Inflammatory macrophage treated with lipopolysaccharide for 1 hour (primary cell): ENCODE results near the gene ATP2A2.

ENCODE experiments used
- DNase-seq, 2 donors: peaks; one replicate each; pipeline ENCODE4 v3.0.0-alpha.2; 2020 to 2022

Gene ATP2A2

GRCh38 chr12:110343736-110344555 is 62.9 kb downstream of the ATP2A2 start:
- peak; percentile 33 to 64 for DNase-seq

- no peak for DNase-seq
Observed at GRCh38 chr12:110344657-110345056, 63.6 kb downstream of the ATP2A2 start.

DNA sequence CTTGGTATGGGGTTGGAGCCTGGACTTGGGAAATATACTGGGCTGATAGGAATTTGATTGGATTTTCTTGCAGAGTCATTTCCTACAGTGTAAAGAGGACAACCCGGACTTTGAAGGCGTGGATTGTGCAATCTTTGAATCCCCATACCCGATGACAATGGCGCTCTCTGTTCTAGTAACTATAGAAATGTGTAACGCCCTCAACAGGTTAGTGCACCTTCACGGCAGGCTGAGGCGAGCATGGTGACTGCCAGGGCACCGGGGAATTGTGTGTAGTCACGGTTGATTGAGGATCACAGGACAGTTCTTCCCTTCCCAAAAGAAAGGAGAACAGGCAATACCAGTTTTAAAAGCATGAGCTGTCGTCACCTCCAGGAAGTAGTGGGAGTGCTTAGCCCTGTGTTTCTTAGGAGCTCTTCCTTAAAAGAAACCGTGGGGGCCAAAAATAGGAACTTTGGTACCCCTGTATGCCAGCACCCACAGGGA is 64.2 kb downstream of the ATP2A2 start:
- DNase-seq: peak; percentile 90 to 99

DNA sequence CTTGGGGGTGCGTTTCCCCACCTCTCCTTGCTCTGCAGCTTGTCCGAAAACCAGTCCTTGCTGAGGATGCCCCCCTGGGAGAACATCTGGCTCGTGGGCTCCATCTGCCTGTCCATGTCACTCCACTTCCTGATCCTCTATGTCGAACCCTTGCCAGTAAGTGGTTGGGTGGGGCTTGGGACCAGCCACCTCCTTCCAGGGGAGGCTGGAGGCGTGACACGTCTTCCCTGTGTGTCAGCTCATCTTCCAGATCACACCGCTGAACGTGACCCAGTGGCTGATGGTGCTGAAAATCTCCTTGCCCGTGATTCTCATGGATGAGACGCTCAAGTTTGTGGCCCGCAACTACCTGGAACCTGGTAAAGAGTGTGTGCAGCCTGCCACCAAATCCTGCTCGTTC is 64.9 kb downstream of the ATP2A2 start:
- no peak for DNase-seq

DNA sequence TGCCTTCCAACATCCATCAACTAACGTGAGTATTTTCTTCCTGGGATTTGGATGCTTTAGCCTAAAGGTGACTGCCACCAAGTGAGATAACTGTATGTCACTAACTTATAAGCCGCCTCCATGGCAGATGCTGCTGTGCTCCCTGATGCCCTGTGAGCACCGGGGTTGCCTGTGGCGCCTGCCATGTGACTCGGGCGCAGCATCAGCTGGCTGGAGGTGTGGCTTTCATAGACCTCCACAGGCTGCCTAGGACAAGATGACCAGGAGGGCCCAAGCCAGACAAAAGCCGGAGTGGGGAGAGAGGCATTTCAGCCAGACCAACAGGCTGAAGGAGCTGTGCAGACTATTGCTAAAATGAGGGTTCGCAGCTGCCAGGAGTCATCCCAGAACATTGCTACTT is 66.7 kb downstream of the ATP2A2 start:
- DNase-seq: no peak

DNA sequence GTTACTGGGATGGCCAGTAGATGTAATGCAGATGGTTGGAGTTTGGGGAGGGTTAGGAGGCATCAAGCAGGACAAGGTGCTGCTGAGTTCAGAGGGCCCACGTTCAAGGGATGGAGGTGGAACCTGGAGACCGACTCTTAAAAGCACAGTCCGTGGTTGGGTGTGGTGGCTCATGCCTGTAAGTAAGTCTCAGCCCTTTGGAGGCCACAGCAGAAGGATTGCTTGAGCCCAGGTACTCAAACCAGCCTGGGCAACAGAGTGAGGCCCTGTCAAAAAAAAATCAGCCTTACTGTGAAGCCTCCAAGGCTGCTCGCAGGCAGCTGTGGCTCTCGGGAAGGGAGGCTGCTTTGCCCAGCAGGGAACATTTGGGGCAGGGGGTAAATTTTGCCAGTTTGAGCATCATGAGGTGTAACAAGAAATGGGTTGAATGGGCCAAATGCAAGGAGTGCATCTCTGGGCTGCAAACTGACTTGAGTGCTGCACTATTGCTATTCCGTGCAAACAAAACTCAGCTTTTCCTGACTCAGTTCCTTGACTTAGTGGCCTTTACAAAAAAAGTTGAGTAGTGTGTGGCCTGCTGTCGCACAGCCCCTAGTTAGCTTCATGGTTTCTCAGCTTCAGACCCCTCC is 67.5 kb downstream of the ATP2A2 start:
- no peak for DNase-seq

- no peak for DNase-seq
Observed at GRCh38 chr12:110349096-110349495, 68.0 kb downstream of the ATP2A2 start.

- DNase-seq: peak; percentile 80 to 97
Observed at GRCh38 chr12:110349514-110350151, 68.6 kb downstream of the ATP2A2 start.

- DNase-seq: no peak
Observed at GRCh38 chr12:110351119-110351518, 70.1 kb downstream of the ATP2A2 start.

- DNase-seq: no peak
Observed at GRCh38 chr12:110352401-110352800, 71.4 kb downstream of the ATP2A2 start.

DNA sequence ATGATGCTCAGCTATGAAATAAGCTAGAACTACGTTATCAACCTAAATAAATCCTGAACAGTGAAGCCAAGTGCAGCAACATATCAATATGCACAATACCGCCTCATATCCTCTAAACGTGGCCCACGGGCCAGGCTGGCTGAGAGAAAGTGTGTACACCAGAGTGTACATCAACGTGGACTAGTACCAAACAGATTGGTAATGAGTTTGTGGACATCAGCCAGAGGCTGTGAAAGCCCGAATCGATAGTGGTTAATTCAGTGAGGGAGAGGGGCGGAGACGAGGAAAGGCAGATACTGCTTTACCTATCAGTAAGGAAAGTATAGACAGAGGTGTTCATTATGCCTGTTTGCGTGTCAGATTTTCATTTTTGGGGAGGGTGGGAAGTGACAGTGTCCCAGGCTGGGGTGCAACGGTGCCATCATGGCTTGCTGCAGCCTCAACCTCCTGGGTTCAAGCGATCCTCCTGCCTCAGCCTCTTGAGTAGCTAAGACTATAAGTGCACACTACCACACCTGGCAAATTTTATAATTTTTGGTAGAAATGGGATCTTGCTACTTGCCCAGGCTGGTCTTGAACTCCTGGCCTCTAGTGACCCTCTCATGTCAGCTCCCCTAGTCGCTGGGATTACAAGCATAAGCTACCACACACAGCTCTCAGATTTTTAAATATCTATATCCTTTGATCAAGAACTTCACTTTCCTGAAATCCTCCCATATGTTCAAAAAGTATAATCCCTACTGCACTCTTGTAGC is 72.3 kb downstream of the ATP2A2 start:
- no peak for DNase-seq

GRCh38 chr12:110354172-110354780 is 73.2 kb downstream of the ATP2A2 start:
- peak; percentile 40 to 60 for DNase-seq

- no peak for DNase-seq
Observed at GRCh38 chr12:110355073-110355472, 74.0 kb downstream of the ATP2A2 start.

GRCh38 chr12:110358384-110359097 is 77.5 kb downstream of the ATP2A2 start:
- DNase-seq: peak; percentile 51 to 59

DNA sequence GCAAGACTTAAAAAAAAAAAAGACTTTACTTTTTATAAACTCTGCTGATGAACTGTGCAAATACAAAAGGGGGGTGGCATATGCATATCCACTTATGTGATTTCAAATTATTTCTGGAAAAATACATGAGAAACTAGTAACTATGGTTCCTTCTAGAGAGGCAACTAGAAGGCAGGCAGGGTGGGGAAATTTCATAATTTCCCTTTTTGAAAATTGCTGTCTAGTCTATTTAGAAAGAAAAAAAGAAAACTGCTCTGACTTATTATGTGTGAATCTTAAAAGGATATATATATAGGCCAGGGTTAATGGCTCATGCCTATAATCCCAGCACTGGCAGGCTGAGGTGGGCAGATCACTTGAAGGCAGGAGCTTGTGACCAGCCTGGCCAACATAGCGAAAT is 80.2 kb downstream of the ATP2A2 start:
- peak; percentile 81 to 84 for DNase-seq

DNA sequence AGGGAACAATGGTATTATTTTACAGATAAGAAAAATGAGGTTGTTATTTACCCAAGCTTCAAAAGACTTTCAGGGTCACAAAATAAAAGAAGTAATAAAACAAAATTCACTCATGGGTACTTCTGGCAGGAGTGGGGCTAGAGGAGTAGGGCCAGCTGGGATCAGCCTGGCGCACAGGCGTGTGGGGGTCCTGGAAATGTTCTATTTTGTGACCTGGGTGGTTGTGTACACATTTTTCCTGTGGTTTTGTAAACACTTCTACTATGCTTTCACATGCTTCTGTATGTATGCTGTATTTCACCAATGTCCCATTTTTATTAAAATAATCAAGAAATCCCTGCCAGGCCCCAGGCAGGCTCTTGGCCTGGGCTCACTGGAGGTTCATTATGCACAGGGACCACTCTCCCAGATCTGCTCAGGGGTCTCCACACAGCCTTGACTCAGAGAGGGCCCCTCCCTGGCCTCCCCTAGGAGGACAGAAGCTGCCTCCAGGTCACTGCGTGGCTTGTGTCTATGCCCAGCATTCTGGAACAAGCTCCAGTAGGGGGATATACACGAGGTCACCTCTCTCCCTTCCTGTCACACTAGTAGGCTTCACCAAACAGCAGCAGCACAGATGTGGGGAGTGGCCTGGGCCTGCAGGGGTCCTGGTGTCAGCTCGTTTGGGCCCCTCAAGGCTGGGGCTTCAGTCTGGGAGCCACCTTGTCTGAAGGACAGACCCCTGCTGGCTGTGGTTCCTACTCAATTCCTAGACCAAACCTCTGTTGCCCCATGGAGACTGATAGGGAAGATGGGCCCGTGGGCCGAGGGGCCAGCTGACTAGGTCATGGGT is 84.7 kb downstream of the ATP2A2 start:
- DNase-seq: peak; percentile 60 to 91

DNA sequence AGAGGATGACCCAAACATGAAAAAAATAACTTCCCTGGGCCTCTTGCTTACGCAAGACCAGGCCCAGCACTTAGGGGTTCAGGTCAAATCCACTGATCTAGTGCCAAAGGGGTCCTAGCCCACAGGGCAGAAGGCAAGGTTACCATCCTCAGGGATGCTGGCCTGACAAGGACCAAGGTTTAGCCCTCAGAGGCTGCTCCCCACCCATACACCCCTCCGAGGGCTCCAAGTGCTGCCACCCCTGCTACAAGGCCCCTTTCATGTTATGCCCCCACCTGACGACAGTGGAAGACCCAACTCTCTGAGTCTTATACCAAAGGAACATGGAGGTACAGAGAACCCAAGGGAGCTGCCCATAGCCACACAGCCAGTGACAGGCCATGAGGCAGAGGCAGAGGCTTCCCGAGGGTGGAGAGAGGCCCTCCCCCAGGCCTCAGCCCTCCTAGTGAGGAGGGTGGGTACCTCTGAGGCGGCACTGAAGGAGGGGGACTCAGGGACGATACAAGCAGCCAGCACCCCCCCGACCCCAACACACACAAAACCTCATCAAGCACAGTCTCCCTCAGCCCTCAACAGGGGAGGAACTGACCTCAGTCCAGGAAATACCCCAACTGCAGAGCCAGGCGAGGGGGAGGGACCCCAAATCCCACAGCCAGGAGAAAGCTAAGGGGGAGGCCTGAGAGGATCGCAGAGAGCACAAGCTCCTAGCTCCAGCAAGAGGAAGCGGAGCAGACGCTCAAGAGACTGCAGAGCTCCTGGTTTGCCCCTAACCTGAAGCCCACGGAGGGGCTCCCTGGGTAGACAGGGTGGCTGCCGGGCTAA is 85.5 kb downstream of the ATP2A2 start:
- DNase-seq: peak; percentile 31 to 82

DNA sequence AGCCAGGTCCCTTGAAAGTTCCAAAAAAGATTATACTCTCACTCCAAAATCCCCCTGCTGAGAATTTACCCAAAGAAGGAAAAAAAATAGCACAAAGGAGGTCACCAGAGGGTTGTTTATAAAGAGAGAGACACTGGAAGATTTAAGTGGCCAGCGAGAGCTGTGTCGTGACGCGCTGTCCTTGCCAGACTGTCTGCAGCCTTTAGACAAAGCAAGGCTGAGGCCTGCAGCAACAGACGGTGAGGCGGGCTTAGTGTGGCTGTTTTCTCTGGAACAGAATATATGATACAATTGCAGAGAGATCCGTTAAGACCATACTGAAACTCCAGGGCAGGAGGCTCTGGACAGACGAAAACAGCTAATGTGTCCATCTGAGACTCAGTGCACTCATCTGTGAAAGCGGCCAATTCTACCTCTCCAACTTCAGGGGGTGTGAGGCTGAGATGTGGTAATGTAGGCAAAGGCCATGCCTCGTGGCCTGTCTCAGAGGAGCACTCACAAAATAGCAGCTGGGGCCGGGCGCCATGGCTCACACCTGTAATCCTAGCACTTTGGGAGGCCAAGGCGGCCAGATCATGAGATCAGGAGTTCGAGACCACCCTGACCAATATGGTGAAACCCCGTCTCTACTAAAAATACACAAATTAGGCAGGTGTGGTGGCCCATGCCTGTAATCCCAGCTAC is 86.3 kb downstream of the ATP2A2 start:
- no peak for DNase-seq

GRCh38 chr12:110369992-110370391 is 88.9 kb downstream of the ATP2A2 start:
- no peak for DNase-seq
